HG03060 (cell line): Measurements from ENCODE around the gene ARFGAP1.

Experiments used
- ATAC-seq: cut with Tn5 transposase; IDR thresholded peaks from one replicate; pipeline ENCODE4 v1.9.1; 2021; ENCODE audit warnings: low read depth, moderate number of reproducible peaks; ENCODE audit not compliant: unreplicated experiment

ARFGAP1 gene

DNA sequence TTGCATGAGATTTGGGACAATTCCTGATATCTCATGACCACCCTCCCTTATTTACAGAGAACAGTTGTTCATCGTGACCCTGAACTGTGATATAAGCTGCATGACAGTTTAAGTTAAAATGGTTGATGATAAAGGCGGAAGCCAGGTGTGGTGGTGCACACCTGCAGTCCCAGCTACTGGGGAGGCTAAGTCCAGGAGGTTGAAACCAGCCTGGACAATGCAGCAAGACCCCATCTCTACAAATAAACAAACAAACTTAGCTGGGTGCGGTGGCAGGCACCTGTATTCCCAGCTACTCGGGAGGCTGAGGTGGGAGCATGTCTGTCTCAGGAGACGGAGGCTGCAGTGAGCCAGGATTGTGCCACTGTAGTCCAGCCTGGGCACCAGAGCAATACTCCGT is 44.4 kb downstream of the ARFGAP1 start:
- ATAC-seq = no peak

DNA sequence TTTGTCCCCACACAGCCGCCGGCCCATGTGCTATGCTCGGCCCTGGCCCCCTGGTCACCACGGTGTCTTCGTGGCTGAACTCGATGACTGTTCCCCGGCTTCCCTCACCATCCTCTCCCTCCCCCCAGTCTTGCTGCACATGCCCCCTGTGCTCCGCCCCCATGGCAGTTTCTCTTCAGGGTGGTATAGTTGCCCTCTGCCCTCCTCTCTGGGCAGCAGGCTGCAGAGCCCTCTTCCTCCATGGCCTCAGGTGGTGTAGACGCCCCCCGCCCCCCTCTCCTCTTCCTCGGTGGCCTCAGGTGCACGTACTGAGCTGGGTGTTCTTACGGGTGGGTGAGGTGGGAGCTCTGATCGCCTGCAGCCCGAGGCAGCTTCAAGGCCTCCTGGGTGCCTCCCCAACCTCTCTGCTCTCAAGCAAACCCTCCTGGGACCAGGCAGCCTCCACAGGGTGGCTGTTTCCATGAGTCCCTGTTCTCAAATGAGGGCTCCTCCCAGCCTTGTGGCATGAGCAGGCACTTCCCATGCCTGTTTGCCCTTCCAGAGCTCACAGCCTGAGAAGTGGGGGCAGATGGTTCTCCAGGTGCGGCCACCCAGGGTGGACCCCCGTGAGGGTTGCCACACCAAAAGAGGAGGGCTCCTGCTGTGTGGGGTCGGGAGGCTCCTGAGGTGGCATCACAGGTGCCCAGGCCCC is 45.1 kb downstream of the ARFGAP1 start:
- ATAC-seq = no peak

GRCh38 chr20:63318391-63319163 is 46.0 kb downstream of the ARFGAP1 start:
- no peak for ATAC-seq

DNA sequence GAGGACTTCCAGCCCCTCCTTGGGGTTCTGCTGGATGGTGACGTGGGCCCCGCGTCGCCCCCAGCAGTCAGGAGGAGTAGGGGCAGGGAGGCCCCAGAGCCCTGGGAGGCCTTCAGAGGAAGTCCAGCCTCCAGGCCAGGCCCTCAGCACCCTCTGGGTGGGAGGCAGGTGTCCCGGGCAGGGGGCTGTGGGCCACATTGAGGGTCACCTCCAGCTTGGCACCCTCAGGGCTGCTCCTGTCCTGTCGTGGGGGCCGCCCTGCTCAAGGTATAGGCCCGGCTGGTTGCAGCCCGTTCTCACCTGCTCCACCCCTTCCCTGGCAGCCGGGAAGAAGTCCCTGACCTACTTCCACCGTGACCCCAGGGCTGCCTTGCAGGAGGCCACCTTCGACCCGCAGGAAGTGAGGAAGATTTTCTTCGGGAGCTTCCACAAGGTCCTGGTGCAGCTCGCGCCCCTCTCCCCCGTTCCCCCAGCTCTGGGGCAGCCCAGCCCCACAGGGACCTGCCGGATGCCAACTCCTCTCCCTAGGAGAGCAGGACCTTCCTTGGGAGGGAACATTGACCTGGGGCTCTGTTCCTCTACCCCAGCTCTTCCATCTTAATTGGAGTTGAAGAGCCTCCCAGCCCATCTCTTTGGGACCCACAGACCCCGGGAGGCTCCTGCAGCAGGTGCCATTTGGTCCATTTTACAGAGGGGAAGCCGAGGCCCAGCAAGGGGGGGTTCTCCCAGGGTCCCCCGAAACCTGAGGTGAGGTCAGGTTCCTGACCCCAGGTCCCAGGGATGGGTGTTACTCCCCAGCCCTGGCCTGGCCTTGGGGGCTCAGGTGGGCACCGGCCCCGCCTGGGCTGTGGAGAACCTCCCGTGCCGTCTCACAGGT is 46.8 kb downstream of the ARFGAP1 start:
- ATAC-seq = no peak

DNA sequence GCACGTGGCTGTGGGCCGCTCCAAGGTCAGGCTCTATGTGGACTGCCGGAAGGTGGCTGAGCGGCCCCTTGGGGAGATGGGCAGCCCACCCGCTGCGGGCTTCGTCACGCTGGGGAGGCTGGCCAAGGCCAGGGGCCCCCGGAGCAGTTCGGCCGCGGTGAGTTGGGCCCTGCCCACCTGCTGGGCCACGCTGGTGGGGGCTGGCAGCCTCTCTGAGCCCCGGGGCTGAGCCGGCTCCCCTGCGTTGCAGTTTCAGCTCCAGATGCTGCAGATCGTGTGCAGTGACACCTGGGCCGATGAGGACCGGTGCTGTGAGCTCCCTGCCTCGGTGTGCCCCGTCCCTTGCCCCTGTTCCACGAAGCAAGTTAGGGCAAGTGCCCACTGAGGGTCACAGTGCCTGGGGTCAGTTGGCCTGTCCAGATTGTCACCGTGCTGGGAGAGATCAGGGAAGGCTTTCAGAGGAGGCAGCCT is 47.5 kb downstream of the ARFGAP1 start:
- ATAC-seq = no peak

DNA sequence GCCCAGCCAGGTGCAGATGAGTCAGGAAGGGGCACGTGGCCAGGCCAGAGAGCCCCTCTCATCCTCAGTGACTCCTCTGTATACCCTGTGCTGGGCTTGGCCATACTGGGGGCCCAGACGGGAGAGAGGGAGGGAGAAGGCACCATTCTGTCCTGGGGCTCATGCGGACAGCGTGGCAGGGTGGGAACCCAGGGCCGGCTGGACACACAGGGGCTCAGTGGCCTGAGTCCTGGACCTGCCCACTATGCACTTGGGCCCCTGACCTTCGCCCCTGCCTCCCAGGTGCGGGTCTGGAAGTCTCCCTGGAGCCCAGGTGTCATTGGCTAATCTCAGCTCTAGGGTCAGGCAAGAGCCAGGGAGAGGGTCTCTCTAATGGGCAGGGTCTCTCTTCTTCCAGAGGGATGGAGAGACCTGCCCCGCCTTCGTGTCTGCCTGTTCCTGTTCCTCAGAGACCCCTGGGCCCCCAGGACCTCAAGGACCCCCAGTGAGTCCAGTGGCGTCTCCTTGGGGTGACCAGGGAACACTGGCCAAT is 48.1 kb downstream of the ARFGAP1 start:
- no peak for ATAC-seq

GRCh38 chr20:63321148-63321831 is 48.7 kb downstream of the ARFGAP1 start:
- no peak for ATAC-seq

GRCh38 chr20:63322146-63322932 is 49.7 kb downstream of the ARFGAP1 start:
- ATAC-seq = no peak

DNA sequence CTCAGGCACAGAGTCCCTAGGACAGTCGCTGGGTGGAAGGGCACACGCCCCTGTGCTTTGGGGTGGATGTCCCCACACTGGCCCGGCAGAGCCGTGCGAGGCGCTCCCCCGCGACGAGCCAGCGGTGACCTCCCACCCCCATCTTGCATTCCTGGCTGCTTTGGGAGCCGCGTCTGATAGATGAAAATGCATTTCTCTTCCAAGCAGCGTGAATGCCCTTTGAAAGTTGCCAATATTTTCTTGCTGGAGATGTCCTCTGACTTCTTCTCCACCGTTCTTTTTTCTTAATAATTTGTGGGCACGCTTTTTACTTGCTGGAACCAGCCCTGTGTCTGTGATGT is 50.3 kb downstream of the ARFGAP1 start:
- ATAC-seq = no peak

DNA sequence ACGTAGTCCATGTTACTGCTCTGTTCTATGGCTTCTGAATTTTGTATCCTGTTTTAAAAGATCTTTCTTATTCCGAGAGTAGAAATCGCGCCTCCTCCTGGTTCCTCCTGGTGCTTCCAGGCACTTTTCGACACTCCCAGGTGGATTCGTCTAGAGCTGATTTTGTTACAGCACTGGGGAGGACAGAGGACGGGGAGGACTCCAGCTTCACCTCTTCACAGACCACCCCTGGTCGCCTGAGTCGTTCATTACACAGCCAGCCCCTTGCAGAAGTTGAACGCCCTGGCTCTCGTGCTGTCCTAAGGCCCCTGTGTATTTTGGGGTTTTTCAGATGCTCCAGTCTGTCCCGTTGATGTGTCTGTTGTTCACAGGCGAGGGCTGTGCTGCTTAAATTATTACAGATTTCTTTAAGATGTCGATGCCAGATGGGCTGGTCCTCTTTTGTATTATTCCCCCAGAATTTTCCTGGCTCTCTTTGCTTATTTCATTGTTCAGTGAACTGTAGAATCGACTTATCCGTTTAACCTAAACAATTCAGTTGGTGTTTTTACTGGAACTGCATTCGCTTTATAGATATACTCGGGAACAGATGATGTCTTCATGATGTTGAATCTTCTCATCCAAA is 50.9 kb downstream of the ARFGAP1 start:
- no peak for ATAC-seq

- ATAC-seq = no peak
Observed at GRCh38 chr20:63325021-63325471, 52.4 kb downstream of the ARFGAP1 start.

DNA sequence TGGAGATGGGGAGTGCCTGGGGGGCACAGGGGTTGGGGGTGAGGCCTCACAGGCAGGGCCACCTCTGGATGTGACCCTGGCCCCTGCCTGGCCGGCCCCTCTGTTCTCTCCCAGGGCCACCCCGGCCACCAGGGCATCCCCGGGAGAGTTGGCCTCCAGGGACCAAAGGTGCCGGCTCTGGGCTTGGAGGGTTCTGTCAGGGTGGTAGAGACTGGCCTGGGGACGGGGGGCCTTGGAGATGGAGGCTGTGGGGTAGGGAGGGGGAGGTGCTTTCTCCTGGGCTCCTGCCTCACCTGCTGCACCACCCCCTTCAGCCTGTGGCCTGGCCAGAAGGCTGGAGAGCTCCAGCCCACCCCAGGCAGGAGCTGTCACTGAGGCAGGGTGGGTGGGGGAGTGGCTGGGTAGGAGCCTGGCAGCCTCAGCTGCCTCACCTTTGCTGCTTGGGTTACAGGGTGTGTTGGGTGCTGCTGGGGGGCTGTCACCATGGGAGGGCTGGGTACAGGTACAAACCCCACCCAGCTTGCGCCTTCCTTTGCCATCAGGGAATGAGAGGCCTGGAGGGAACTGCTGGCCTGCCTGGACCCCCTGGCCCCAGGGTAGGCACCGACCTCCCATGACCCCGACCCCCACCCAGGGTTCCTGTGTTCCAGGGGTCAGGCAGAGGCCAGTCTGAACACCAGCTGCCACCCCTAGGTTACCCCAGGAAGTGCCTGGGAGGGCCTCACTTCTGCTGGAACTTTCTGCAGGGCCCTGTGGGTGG is 53.1 kb downstream of the ARFGAP1 start:
- ATAC-seq = no peak

- ATAC-seq = no peak
Observed at GRCh38 chr20:63326314-63327230, 54.0 kb downstream of the ARFGAP1 start.

GRCh38 chr20:63327231-63327745 is 54.7 kb downstream of the ARFGAP1 start:
- ATAC-seq = no peak

GRCh38 chr20:63328026-63328700 is 55.5 kb downstream of the ARFGAP1 start:
- ATAC-seq = no peak

DNA sequence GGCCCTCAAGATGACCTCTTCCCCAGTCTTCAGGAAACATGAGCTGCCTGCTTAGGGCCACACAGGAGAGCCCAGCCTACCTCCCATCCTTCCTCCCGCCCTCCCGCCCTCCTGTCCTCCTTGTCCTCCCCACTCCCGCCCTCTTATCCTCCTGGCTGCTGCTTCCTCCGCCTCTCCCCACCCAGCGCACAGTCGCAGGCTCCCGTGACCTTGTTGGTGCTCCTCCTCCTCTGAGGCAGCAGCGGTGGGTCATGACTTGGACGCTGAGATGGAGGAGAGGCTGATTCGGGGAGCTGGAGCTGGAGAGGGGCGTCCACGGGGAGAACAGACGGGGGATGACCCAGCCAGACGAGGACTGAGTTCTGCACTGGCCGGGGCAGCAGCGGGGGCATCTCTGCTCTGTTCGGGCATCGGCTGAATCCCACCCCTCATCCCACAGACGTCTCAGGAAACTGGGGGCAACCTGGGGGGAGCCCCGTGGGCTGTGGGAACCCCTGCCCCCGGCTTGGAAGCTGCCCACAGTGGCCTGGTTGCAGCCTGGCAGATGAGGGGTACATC is 56.2 kb downstream of the ARFGAP1 start:
- ATAC-seq = no peak
